ENCODE measurements around the gene REG4.

- no peak for TF ChIP-seq ELF1 (IDR thresholded peaks at IDR 0.05; ENCODE audit: borderline replicate concordance, low read depth)
- no peak for TF ChIP-seq CTCF (IDR thresholded peaks at IDR 0.05 in 2 of 3, conservative IDR thresholded peaks at IDR 0.05 in 1 of 3; ENCODE audit: borderline replicate concordance in 1 of 3, insufficient read depth in 1 of 3, low read depth in 2 of 3, low read length in 2 of 3)
- no peak for TF ChIP-seq SRF (IDR thresholded peaks at IDR 0.05; ENCODE audit: low read depth)
- no peak for TF ChIP-seq EZH2 (IDR thresholded peaks at IDR 0.05)
- no peak for TF ChIP-seq RAD21 (IDR thresholded peaks at IDR 0.05; ENCODE audit: low read depth)
Observed at GRCh38 chr1:119747451-119747850, 63.8 kb downstream of the REG4 start.

All from HCT116 (cell line).